Ectodermal cell (in vitro differentiated cells): ENCODE data around the gene PLPP4.

Experiments
- H3K27ac ChIP-seq: 2 replicates; pipeline ENCODE4 v1.7.0; 2013; ENCODE audit warnings: mild to moderate bottlenecking, low read depth, low read length; ENCODE audit not compliant: insufficient read depth, poor library complexity, severe bottlenecking
- H3K27me3 ChIP-seq: 2 replicates; pipeline ENCODE4 v1.7.0; 2013; ENCODE audit warnings: mild to moderate bottlenecking, low read length; ENCODE audit not compliant: insufficient read depth, control insufficient read depth, poor library complexity, severe bottlenecking
- H3K36me3 ChIP-seq: one replicate; pipeline ENCODE4 v1.7.0; 2013; ENCODE audit warnings: low read length; ENCODE audit not compliant: control insufficient read depth, insufficient read depth
- H3K4me1 ChIP-seq: one replicate; pipeline ENCODE4 v1.7.0; 2013; ENCODE audit warnings: low read length; ENCODE audit not compliant: control insufficient read depth, insufficient read depth
- H3K4me3 ChIP-seq: 2 replicates; pipeline ENCODE4 v1.7.0; 2013; ENCODE audit warnings: low read depth, low read length, control low read depth; ENCODE audit not compliant: insufficient read depth
- H3K9me3 ChIP-seq: 2 replicates; pipeline ENCODE4 v1.7.0; 2013; ENCODE audit warnings: mild to moderate bottlenecking, low read length, moderate library complexity; ENCODE audit not compliant: control insufficient read depth
- WGBS, 2 experiments: methylation state at CpG; one replicate each; pipeline ENCODE4 v1.1.7; 2013; ENCODE audit warnings: missing lambda C conversion rate in 2 of 2; 5-methylcytosine and 5-hydroxymethylcytosine counted together

The PLPP4 gene

GRCh38 chr10:120514035-120514620 is 57.1 kb downstream of the PLPP4 start:
- Histone ChIP-seq H3K9me3 (no peaks in the 10 kb centered on the region), H3K27ac (no peak overlapping the region), H3K36me3 (no peaks in the 10 kb centered on the region), H3K4me1 (no peaks in the 10 kb centered on the region), H3K27me3 (no peaks in the 10 kb centered on the region), H3K4me3 (no peak overlapping the region)
- 29 to 32% methylated on average over 10 of the region's 11 CpGs for WGBS, 2 experiments

GRCh38 chr10:120514959-120515358 is 57.9 kb downstream of the PLPP4 start:
- Histone ChIP-seq H3K36me3 (no peaks in the 10 kb centered on the region), H3K9me3 (no peaks in the 10 kb centered on the region), H3K27ac (no peak overlapping the region), H3K4me3 (no peak overlapping the region), H3K4me1 (no peaks in the 10 kb centered on the region), H3K27me3 (no peaks in the 10 kb centered on the region)
- WGBS, 2 experiments: 85 to 94% methylated on average over 2 of the region's 2 CpGs

- no peaks in the 10 kb centered on the region for H3K27me3 ChIP-seq
- no peak overlapping the region for H3K4me3 ChIP-seq
- H3K27ac ChIP-seq: no peak overlapping the region
- H3K4me1 ChIP-seq: no peaks in the 10 kb centered on the region
- H3K36me3 ChIP-seq: no peaks in the 10 kb centered on the region
- H3K9me3 ChIP-seq: no peaks in the 10 kb centered on the region
- 92 to 95% methylated on average over 2 of the region's 2 CpGs for WGBS, 2 experiments
These were observed 58.7 kb downstream of the PLPP4 start for GRCh38 chr10:120515741-120516140.

- Histone ChIP-seq H3K4me3 (no peak overlapping the region), H3K27ac (no peak overlapping the region), H3K27me3 (no peaks in the 10 kb centered on the region), H3K9me3 (no peaks in the 10 kb centered on the region), H3K36me3 (no peaks in the 10 kb centered on the region), H3K4me1 (no peaks in the 10 kb centered on the region)
- 89 to 95% methylated on average over 4 of the region's 4 CpGs for WGBS, 2 experiments
These were observed 59.4 kb downstream of the PLPP4 start for GRCh38 chr10:120516426-120516825.

GRCh38 chr10:120517196-120517595 is 60.2 kb downstream of the PLPP4 start:
- 89 to 90% methylated on average over 5 of the region's 5 CpGs for WGBS, 2 experiments
- Histone ChIP-seq H3K27ac (no peak overlapping the region), H3K4me3 (no peak overlapping the region)

GRCh38 chr10:120517881-120518484 is 61.0 kb downstream of the PLPP4 start:
- no peaks in the 10 kb centered on the region for H3K4me1 ChIP-seq
- H3K27ac ChIP-seq: no peak overlapping the region
- H3K36me3 ChIP-seq: no peaks in the 10 kb centered on the region
- H3K9me3 ChIP-seq: no peaks in the 10 kb centered on the region
- no peak overlapping the region for H3K4me3 ChIP-seq
- H3K27me3 ChIP-seq: no peaks in the 10 kb centered on the region
- WGBS, 2 experiments: 92 to 94% methylated on average over 9 of the region's 9 CpGs

More at GRCh38 chr10:120517196-120517595, 60.2 kb downstream of the PLPP4 start:
- Histone ChIP-seq H3K9me3 (no peaks in the 10 kb centered on the region), H3K27me3 (no peaks in the 10 kb centered on the region), H3K36me3 (no peaks in the 10 kb centered on the region), H3K4me1 (no peaks in the 10 kb centered on the region)

GRCh38 chr10:120521880-120522279 is 64.9 kb downstream of the PLPP4 start:
- Histone ChIP-seq H3K36me3 (no peaks in the 10 kb centered on the region), H3K4me1 (peaks cover 5% of the 10 kb centered on the region), H3K27me3 (no peaks in the 10 kb centered on the region), H3K27ac (no peak overlapping the region), H3K9me3 (no peaks in the 10 kb centered on the region), H3K4me3 (no peak overlapping the region)
- WGBS, 2 experiments: 93 to 97% methylated on average over 3 of the region's 3 CpGs

- 95% methylated on average over 3 of the region's 3 CpGs for WGBS, 2 experiments
- no peaks in the 10 kb centered on the region for H3K27me3 ChIP-seq
- no peaks in the 10 kb centered on the region for H3K9me3 ChIP-seq
- no peak overlapping the region for H3K4me3 ChIP-seq
- peaks cover 5% of the 10 kb centered on the region for H3K4me1 ChIP-seq
- no peak overlapping the region for H3K27ac ChIP-seq
- H3K36me3 ChIP-seq: no peaks in the 10 kb centered on the region
These were observed 70.7 kb downstream of the PLPP4 start for GRCh38 chr10:120527691-120528090.

GRCh38 chr10:120530699-120531098 is 73.7 kb downstream of the PLPP4 start:
- H3K4me3 ChIP-seq: no peak overlapping the region
- no peaks in the 10 kb centered on the region for H3K27me3 ChIP-seq
- no peaks in the 10 kb centered on the region for H3K9me3 ChIP-seq
- WGBS, 2 experiments: 89 to 100% methylated on average over 1 of the region's 1 CpG
- H3K4me1 ChIP-seq: no peaks in the 10 kb centered on the region
- H3K36me3 ChIP-seq: no peaks in the 10 kb centered on the region
- no peak overlapping the region for H3K27ac ChIP-seq

GRCh38 chr10:120538091-120538490 is 81.1 kb downstream of the PLPP4 start:
- Histone ChIP-seq H3K4me3 (no peak overlapping the region), H3K4me1 (peaks cover 20% of the 10 kb centered on the region), H3K36me3 (no peaks in the 10 kb centered on the region), H3K27ac (no peak overlapping the region), H3K27me3 (no peaks in the 10 kb centered on the region), H3K9me3 (no peaks in the 10 kb centered on the region)
- 90 to 94% methylated on average over 2 of the region's 2 CpGs for WGBS, 2 experiments
